ENCODE measurements around the gene BCR. TPM values are rescaled to one million over a fixed set of nuclear protein-coding genes. Genes with fewer than 3 reads are reported as not detected.

Gene BCR
- total RNA-seq, 1 donor: 28.6 TPM

DNA sequence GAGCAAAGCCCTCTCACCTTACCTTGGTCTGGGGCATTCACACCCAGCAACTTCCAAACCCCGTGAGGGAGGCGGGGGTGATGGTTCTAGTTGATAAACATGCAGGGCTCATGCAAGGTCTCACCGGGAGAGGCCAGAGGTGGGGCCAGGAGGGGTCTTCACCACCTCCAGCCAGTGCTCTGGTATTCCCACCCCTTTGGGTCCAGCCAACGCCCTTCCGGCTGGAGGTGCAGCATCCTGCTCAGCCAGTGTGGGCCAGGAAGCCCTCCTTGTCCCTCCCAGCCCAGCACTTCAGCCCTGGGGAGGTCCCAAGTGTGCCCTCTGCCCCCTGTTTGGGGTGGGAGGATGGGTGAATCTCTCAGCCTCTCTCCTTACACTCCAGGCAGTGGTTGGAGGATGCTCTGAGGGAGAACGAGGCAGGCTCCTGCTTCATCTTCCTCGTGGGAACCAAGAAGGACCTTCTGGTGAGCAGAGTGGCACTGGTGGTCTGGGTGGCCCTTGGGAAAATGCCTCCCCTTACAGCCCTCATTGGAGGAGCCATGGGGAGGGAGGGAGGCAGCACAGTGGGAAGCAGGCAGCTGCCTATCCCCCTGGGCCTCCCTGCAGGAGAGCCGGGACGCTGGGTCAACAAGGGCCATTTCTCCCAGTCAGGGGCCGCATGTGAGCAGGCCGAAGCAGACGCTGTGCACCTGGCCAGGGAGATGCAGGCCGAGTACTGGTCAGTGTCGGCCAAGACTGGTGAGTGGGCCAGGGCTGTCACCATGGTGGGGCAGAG, 21.6 kb upstream of the BCR start:
- H2AFZ ChIP-seq (ENCODE audit: low read length): no peak overlapping the region
- TF ChIP-seq, protein P1, sequence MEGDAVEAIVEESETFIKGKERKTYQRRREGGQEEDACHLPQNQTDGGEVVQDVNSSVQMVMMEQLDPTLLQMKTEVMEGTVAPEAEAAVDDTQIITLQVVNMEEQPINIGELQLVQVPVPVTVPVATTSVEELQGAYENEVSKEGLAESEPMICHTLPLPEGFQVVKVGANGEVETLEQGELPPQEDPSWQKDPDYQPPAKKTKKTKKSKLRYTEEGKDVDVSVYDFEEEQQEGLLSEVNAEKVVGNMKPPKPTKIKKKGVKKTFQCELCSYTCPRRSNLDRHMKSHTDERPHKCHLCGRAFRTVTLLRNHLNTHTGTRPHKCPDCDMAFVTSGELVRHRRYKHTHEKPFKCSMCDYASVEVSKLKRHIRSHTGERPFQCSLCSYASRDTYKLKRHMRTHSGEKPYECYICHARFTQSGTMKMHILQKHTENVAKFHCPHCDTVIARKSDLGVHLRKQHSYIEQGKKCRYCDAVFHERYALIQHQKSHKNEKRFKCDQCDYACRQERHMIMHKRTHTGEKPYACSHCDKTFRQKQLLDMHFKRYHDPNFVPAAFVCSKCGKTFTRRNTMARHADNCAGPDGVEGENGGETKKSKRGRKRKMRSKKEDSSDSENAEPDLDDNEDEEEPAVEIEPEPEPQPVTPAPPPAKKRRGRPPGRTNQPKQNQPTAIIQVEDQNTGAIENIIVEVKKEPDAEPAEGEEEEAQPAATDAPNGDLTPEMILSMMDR (IDR thresholded peaks at IDR 0.05; ENCODE audit: extremely low read depth, low read depth, low read length): no peak
- no peaks in the 10 kb centered on the region for H3K79me2 ChIP-seq (ENCODE audit: insufficient read depth, low read length)
- DNase-seq (ENCODE audit: insufficient read length, low spot score, missing footprints): no peak
- H3K9me3 ChIP-seq (ENCODE audit: low read depth, low read length): no peaks in the 10 kb centered on the region
- no peaks in the 10 kb centered on the region for H3K36me3 ChIP-seq (ENCODE audit: insufficient read depth, low read length)
- no peaks in the 10 kb centered on the region for H3K4me1 ChIP-seq (ENCODE audit: insufficient read depth, low read length)
- no peak overlapping the region for H3K4me2 ChIP-seq (ENCODE audit: insufficient read depth, low read length)
- no peaks in the 10 kb centered on the region for H4K20me1 ChIP-seq (ENCODE audit: insufficient read depth, low read length)
- no peaks in the 10 kb centered on the region for H3K27me3 ChIP-seq (ENCODE audit: insufficient read depth, low read length)
- no peak overlapping the region for H3K27ac ChIP-seq (ENCODE audit: low read depth, low read length)
- H3K4me3 ChIP-seq (ENCODE audit: insufficient read depth, low read length): no peak overlapping the region

DNA sequence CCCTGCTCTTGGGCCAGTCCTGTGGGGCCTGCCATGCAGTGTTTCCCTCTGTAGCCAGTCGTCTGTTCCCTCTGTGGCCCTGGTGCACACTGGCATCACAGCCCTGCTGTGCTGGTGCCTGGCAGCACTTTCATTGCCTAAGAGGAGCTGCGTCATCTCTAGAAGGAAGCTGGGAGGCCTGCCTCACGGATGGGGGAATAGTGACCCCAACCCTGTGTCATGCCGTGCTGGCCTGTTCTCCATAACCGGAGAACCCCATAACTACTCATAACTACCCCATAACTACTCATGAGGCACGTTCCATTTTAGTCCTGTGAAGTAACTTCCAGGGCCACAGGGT, 21.0 kb upstream of the BCR start:
- Histone ChIP-seq H3K4me3 (ENCODE audit: insufficient read depth, low read length) (no peak overlapping the region), H3K27ac (ENCODE audit: low read depth, low read length) (no peak overlapping the region), H2AFZ (ENCODE audit: low read length) (no peak overlapping the region), H3K4me1 (ENCODE audit: insufficient read depth, low read length) (no peaks in the 10 kb centered on the region), H3K36me3 (ENCODE audit: insufficient read depth, low read length) (no peaks in the 10 kb centered on the region), H4K20me1 (ENCODE audit: insufficient read depth, low read length) (no peaks in the 10 kb centered on the region), H3K9me3 (ENCODE audit: low read depth, low read length) (no peaks in the 10 kb centered on the region), H3K79me2 (ENCODE audit: insufficient read depth, low read length) (no peaks in the 10 kb centered on the region), H3K27me3 (ENCODE audit: insufficient read depth, low read length) (no peaks in the 10 kb centered on the region), H3K4me2 (ENCODE audit: insufficient read depth, low read length) (no peak overlapping the region)
- TF ChIP-seq, protein P1 (IDR thresholded peaks at IDR 0.05; ENCODE audit: extremely low read depth, low read depth, low read length): no peak
- DNase-seq (ENCODE audit: insufficient read length, low spot score, missing footprints): no peak

DNA sequence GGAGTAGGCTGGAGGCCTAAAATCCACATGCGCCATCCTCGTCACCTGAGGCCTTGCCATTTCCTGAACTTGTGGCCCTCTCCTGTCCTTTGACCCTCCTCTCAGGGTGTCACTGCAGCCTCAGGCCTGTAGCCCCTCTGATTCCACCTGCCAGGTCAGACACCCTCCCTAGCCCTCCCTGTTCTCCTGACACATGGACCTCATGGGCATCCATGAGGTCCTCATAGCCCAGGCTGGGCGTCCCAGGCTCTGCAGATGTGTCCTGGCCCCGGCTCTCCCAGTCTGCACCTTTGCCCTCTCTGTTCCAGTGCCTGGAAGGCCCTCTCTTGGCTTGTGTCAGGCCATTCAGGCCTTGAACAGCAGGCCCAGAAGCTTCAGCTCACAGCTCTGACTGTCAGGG, 19.3 kb upstream of the BCR start:
- no peaks in the 10 kb centered on the region for H3K36me3 ChIP-seq (ENCODE audit: insufficient read depth, low read length)
- no peaks in the 10 kb centered on the region for H3K79me2 ChIP-seq (ENCODE audit: insufficient read depth, low read length)
- H4K20me1 ChIP-seq (ENCODE audit: insufficient read depth, low read length): no peaks in the 10 kb centered on the region
- TF ChIP-seq, protein P1 (IDR thresholded peaks at IDR 0.05; ENCODE audit: extremely low read depth, low read depth, low read length): no peak
- no peak overlapping the region for H2AFZ ChIP-seq (ENCODE audit: low read length)
- H3K4me2 ChIP-seq (ENCODE audit: insufficient read depth, low read length): no peak overlapping the region
- no peaks in the 10 kb centered on the region for H3K4me1 ChIP-seq (ENCODE audit: insufficient read depth, low read length)
- H3K4me3 ChIP-seq (ENCODE audit: insufficient read depth, low read length): no peak overlapping the region
- H3K27ac ChIP-seq (ENCODE audit: low read depth, low read length): no peak overlapping the region
- H3K27me3 ChIP-seq (ENCODE audit: insufficient read depth, low read length): peaks cover 2% of the 10 kb centered on the region
- H3K9me3 ChIP-seq (ENCODE audit: low read depth, low read length): no peaks in the 10 kb centered on the region
- DNase-seq (ENCODE audit: insufficient read length, low spot score, missing footprints): peak; percentile 57

DNA sequence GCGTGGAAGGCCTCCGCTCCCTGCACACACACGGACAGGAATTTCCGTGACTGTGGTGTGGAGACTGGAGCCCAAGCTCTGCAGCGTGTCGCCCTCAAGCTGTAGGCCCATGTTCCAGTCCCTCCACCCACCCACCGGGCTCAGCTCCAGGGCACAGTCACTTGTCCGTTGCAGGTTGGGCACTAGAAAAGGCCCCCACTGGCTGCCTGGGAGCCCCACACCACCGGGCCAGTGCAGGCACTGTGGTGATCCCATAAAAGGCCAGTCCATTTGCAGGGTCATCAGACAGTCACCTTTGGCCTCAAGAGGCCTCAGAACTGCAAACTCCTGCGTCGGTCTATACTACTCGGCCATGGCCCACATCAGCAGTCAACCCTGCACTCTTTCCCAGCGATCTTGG, 18.7 kb upstream of the BCR start:
- no peaks in the 10 kb centered on the region for H4K20me1 ChIP-seq (ENCODE audit: insufficient read depth, low read length)
- no peaks in the 10 kb centered on the region for H3K9me3 ChIP-seq (ENCODE audit: low read depth, low read length)
- H2AFZ ChIP-seq (ENCODE audit: low read length): no peak overlapping the region
- H3K27ac ChIP-seq (ENCODE audit: low read depth, low read length): no peak overlapping the region
- no peaks in the 10 kb centered on the region for H3K79me2 ChIP-seq (ENCODE audit: insufficient read depth, low read length)
- peaks cover 2% of the 10 kb centered on the region for H3K27me3 ChIP-seq (ENCODE audit: insufficient read depth, low read length)
- no peaks in the 10 kb centered on the region for H3K4me1 ChIP-seq (ENCODE audit: insufficient read depth, low read length)
- H3K4me2 ChIP-seq (ENCODE audit: insufficient read depth, low read length): no peak overlapping the region
- no peak for DNase-seq (ENCODE audit: insufficient read length, low spot score, missing footprints)
- TF ChIP-seq, protein P1 (IDR thresholded peaks at IDR 0.05; ENCODE audit: extremely low read depth, low read depth, low read length): no peak
- no peak overlapping the region for H3K4me3 ChIP-seq (ENCODE audit: insufficient read depth, low read length)
- H3K36me3 ChIP-seq (ENCODE audit: insufficient read depth, low read length): no peaks in the 10 kb centered on the region

All from osteoblast (primary cell).